D721Med (cell line): Measurements from ENCODE around the gene PMEPA1.

Source experiments
- DNase-seq: peaks from one replicate; pipeline ENCODE4 v3.0.0; 2011; ENCODE audit warnings: low spot score; ENCODE audit not compliant: insufficient read length
- FAIRE-seq: peaks from 2 replicates; lab custom pipeline; 2011; peaks lifted over from hg19 to GRCh38; lab: Jason Lieb, UNC
- CTCF ChIP-seq: IDR thresholded peaks from 2 replicates; pipeline ENCODE4 v1.5.1; 2012; ENCODE audit warnings: mild to moderate bottlenecking, control low read depth; ENCODE audit not compliant: insufficient read depth; ENCODE audit errors: missing control alignments

The PMEPA1 gene

GRCh38 chr20:57678340-57678739 lies 31.5 kb downstream of the PMEPA1 start:
- FAIRE-seq (no peak), DNase-seq (no peak)
- no peak for TF ChIP-seq CTCF

- TF ChIP-seq CTCF, result no peak
- no peak for DNase-seq
- FAIRE-seq, result no peak
Measured at GRCh38 chr20:57677584-57677982, 32.2 kb downstream of the PMEPA1 start.

- FAIRE-seq (no peak), DNase-seq (no peak)
Measured at GRCh38 chr20:57676589-57677583, 32.9 kb downstream of the PMEPA1 start.

GRCh38 chr20:57675773-57676172 lies 34.0 kb downstream of the PMEPA1 start:
- DNase-seq (no peak), FAIRE-seq (no peak)
- no peak for TF ChIP-seq CTCF

More at GRCh38 chr20:57676589-57677583, 32.9 kb downstream of the PMEPA1 start:
- TF ChIP-seq CTCF, result no peak

- FAIRE-seq (no peak), DNase-seq (no peak)
- no peak for TF ChIP-seq CTCF
Measured at GRCh38 chr20:57672953-57673575, 36.8 kb downstream of the PMEPA1 start.

- DNase-seq (no peak), FAIRE-seq (no peak)
- TF ChIP-seq CTCF, result no peak
Measured at GRCh38 chr20:57672164-57672563, 37.7 kb downstream of the PMEPA1 start.
